H9 (cell line): ENCODE data around the gene USP40. TPM values are rescaled to one million over a fixed set of nuclear protein-coding genes. Genes with fewer than 3 reads are reported as not detected.

Experiments
- DNase-seq: peaks from one replicate; pipeline ENCODE4 v3.0.0-alpha.2; 2017
- H2AFZ ChIP-seq: one replicate; pipeline ENCODE4 v1.6.1; 2013; ENCODE audit warnings: mild to moderate bottlenecking, low read length, control low read depth, moderate library complexity
- H2AK5ac ChIP-seq: 2 replicates; pipeline ENCODE4 v1.6.1; 2013; ENCODE audit warnings: low read length, control low read depth, mixed read lengths; ENCODE audit not compliant: insufficient read length
- H2BK120ac ChIP-seq: one replicate; pipeline ENCODE4 v1.6.1; 2013; ENCODE audit warnings: low read depth, mild to moderate bottlenecking, low read length, control low read depth, inconsistent platforms; ENCODE audit not compliant: poor library complexity, severe bottlenecking
- H2BK12ac ChIP-seq: 2 replicates; pipeline ENCODE4 v1.6.1; 2013; ENCODE audit warnings: low read length, control low read depth, mixed read lengths, low read depth; ENCODE audit not compliant: insufficient read length
- H2BK15ac ChIP-seq: 2 replicates; pipeline ENCODE4 v1.6.1; 2013; ENCODE audit warnings: low read depth, low read length, control low read depth
- H2BK20ac ChIP-seq: one replicate; pipeline ENCODE4 v1.6.1; 2013; ENCODE audit warnings: low read depth, mild to moderate bottlenecking, low read length, control low read depth, inconsistent platforms; ENCODE audit not compliant: poor library complexity, severe bottlenecking
- H2BK5ac ChIP-seq: 2 replicates; pipeline ENCODE4 v1.6.1; 2013; ENCODE audit warnings: low read length, control low read depth, mixed read lengths; ENCODE audit not compliant: insufficient read length
- H3K14ac ChIP-seq: 2 replicates; pipeline ENCODE4 v1.6.1; 2013; ENCODE audit warnings: low read length, control low read depth; ENCODE audit not compliant: insufficient read depth
- H3K18ac ChIP-seq: 2 replicates; pipeline ENCODE4 v1.6.1; 2013; ENCODE audit warnings: low read depth, mild to moderate bottlenecking, mixed read lengths, low read length, control low read depth; ENCODE audit not compliant: insufficient read length
- H3K23ac ChIP-seq: 2 replicates; pipeline ENCODE4 v1.6.1; 2013; ENCODE audit warnings: low read length, control low read depth, mixed read lengths, low read depth; ENCODE audit not compliant: insufficient read length
- H3K23me2 ChIP-seq: 2 replicates; pipeline ENCODE4 v1.6.1; 2013; ENCODE audit warnings: low read depth, mild to moderate bottlenecking, mixed read lengths, low read length, control low read depth; ENCODE audit not compliant: insufficient read length, poor library complexity, severe bottlenecking
- H3K27ac ChIP-seq: 2 replicates; pipeline ENCODE4 v1.5.1; 2013; ENCODE audit warnings: low read length, control low read depth, mixed read lengths, low read depth; ENCODE audit not compliant: insufficient read length
- H3K27me3 ChIP-seq: 2 replicates; pipeline ENCODE4 v1.6.1; 2013; ENCODE audit warnings: low read length, control low read depth, inconsistent platforms; ENCODE audit not compliant: insufficient read depth
- H3K4ac ChIP-seq: 2 replicates; pipeline ENCODE4 v1.6.1; 2013; ENCODE audit warnings: low read depth, mild to moderate bottlenecking, control low read depth, inconsistent platforms, low read length, moderate library complexity
- H3K4me1 ChIP-seq: 2 replicates; pipeline ENCODE4 v1.6.1; 2013; ENCODE audit warnings: low read length, control low read depth, inconsistent platforms; ENCODE audit not compliant: insufficient read depth
- H3K4me2 ChIP-seq: 2 replicates; pipeline ENCODE4 v1.6.1; 2013; ENCODE audit warnings: low read length, control low read depth, mixed read lengths; ENCODE audit not compliant: insufficient read length, insufficient read depth
- H3K56ac ChIP-seq: 2 replicates; pipeline ENCODE4 v1.6.1; 2013; ENCODE audit warnings: low read depth, mild to moderate bottlenecking, mixed read lengths, low read length, control low read depth; ENCODE audit not compliant: insufficient read length
- H3K79me1 ChIP-seq: 2 replicates; pipeline ENCODE4 v1.6.1; 2013; ENCODE audit warnings: low read depth, mild to moderate bottlenecking, moderate library complexity, low read length, control low read depth, inconsistent platforms; ENCODE audit not compliant: insufficient read depth, poor library complexity, severe bottlenecking
- H3K79me2 ChIP-seq: 2 replicates; pipeline ENCODE4 v1.6.1; 2013; ENCODE audit warnings: low read length, control low read depth, inconsistent platforms; ENCODE audit not compliant: insufficient read depth
- H3K9ac ChIP-seq: 2 replicates; pipeline ENCODE4 v1.6.1; 2013; ENCODE audit warnings: low read length, control low read depth, mixed read lengths; ENCODE audit not compliant: insufficient read length; ENCODE audit errors: extremely low read depth
- H3K9me3 ChIP-seq: one replicate; pipeline ENCODE4 v1.6.1; 2013; ENCODE audit warnings: low read depth, low read length, inconsistent platforms; ENCODE audit not compliant: control insufficient read depth
- H3T11ph ChIP-seq: one replicate; pipeline ENCODE4 v1.6.1; 2013; ENCODE audit warnings: mild to moderate bottlenecking, low read length, control low read depth, inconsistent platforms
- H4K20me1 ChIP-seq: one replicate; pipeline ENCODE4 v1.6.1; 2013; ENCODE audit not compliant: control insufficient read depth, insufficient read length, insufficient read depth
- H4K5ac ChIP-seq: 2 replicates; pipeline ENCODE4 v1.6.1; 2013; ENCODE audit warnings: low read depth, mild to moderate bottlenecking, mixed read lengths, low read length, control low read depth; ENCODE audit not compliant: insufficient read length
- H4K8ac ChIP-seq: replicated peaks from 2 replicates; pipeline ENCODE4 v1.6.1; 2013; ENCODE audit warnings: low read length, control low read depth, mixed read lengths, low read depth; ENCODE audit not compliant: insufficient read length
- H4K91ac ChIP-seq: 2 replicates; pipeline ENCODE4 v1.6.1; 2013; ENCODE audit warnings: low read depth, mild to moderate bottlenecking, moderate library complexity, mixed read lengths, low read length, control low read depth; ENCODE audit not compliant: insufficient read length
- H3K27ac Mint-ChIP-seq, 3 experiments: 2 replicates in 2 of 3; 3 replicates in 1 of 3; pipeline ENCODE4 v1.8.0; 2020 to 2021; ENCODE audit warnings: mixed read lengths in 3 of 3, mild to moderate bottlenecking in 1 of 3, moderate library complexity in 1 of 3
- H3K27me3 Mint-ChIP-seq: 2 replicates; pipeline ENCODE4 v1.8.0; 2021; ENCODE audit warnings: low read depth, mild to moderate bottlenecking, moderate library complexity, mixed read lengths
- H3K36me3 Mint-ChIP-seq, 3 experiments: 2 replicates in 2 of 3; 3 replicates in 1 of 3; pipeline ENCODE4 v1.8.0; 2020 to 2021; ENCODE audit warnings: low read depth in 3 of 3, mixed read lengths in 3 of 3; ENCODE audit not compliant: insufficient read depth in 1 of 3
- H3K4me1 Mint-ChIP-seq, 2 experiments: 2 replicates each; pipeline ENCODE4 v1.8.0; 2020; ENCODE audit warnings: mixed read lengths in 2 of 2
- H3K4me3 Mint-ChIP-seq, 2 experiments: 2 replicates in 1 of 2; 3 replicates in 1 of 2; pipeline ENCODE4 v1.8.0; 2020 to 2021; ENCODE audit warnings: mild to moderate bottlenecking in 2 of 2, mixed read lengths in 2 of 2, moderate library complexity in 1 of 2
- H3K9me3 Mint-ChIP-seq, 2 experiments: 2 replicates in 1 of 2; 3 replicates in 1 of 2; pipeline ENCODE4 v1.8.0; 2020; ENCODE audit warnings: mild to moderate bottlenecking in 2 of 2, mixed read lengths in 2 of 2, moderate library complexity in 1 of 2
- WGBS: extraction: QIAGEN DNeasy Blood & Tissue Kit; methylation state at CpG from one replicate; pipeline ENCODE4 v1.1.7; 2013; ENCODE audit warnings: missing lambda C conversion rate, low lambda C conversion rate, mixed read lengths; ENCODE audit not compliant: insufficient read length; ENCODE audit errors: extremely low coverage; 5-methylcytosine and 5-hydroxymethylcytosine counted together
- total RNA-seq: library from RNA; stranded (reverse); gene quantifications from 2 replicates; pipeline ENCODE4 v1.2.1, GENCODE V29; 2021
- TF ChIP-seq, protein P1 (sequence below): fragments of 200-600 bp; sonication (generic); conservative IDR thresholded peaks from 3 replicates; pipeline ENCODE4 v1.8.0; 2021; ENCODE audit warnings: antibody characterized with exemption, mild to moderate bottlenecking

Gene USP40
- total RNA-seq, 1 experiment from 2014 or later, result 7.5 TPM

DNA sequence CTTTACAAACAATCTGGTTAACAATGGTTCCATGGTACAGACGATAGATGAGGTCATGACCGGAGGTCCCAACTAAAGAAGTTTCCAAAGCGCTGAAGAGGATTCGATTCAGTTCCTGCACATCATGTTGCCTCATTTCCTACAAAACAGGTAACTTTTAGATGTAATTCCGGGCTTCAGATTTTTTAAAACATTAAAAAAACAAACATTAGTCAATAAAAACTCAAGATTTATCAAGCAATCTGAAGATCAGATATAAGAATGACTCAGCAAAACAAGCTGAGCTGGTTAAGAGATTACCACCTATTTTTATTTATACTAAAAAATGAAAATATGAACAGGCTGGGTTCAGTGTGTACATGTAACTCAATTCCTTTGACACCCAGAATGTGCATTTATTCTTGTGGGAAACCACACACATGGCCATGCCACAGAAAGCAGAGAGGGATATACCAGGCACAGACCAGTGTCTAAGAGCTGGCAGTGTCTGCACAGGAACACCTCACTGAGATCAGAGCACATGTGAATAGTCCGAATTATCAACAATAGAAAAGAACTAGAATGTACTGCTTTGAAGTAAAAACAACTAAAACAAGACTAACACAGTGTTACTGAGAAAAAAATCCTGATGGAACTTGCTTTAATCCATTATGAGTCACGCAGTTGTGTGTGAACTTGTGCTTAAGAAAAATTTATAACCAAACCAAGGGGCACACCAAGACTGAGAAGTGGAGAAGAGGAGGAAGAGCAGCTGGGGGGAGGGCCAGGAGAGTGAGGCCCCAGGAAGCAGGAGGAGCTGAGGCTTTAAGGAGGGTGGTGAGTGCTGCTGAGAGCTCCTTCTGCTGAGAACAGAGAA is 9.5 kb downstream of the USP40 start:
- WGBS, result no CpG with 5 or more reads among the region's 7 CpGs
- H3K9ac ChIP-seq, result no peak overlapping the region

More for the DNA sequence above, 9.5 kb downstream of the USP40 start:
- H3K18ac ChIP-seq, result no peak overlapping the region
- no peak overlapping the region for H4K5ac ChIP-seq
- H3K4me2 ChIP-seq, result no peak overlapping the region
- no peak overlapping the region for H3K4ac ChIP-seq
- no peak overlapping the region for H2BK15ac ChIP-seq
- H3T11ph ChIP-seq, result no peak overlapping the region
- H3K79me1 ChIP-seq, result no peaks in the 10 kb centered on the region
- H3K36me3 Mint-ChIP-seq, result no peaks in the 10 kb centered on the region; a peak in 1 of 7 replicates
- no peaks in the 10 kb centered on the region for H4K20me1 ChIP-seq
- no peak overlapping the region for H4K91ac ChIP-seq
- no peaks in the 10 kb centered on the region for H3K27me3 ChIP-seq
- H3K27me3 Mint-ChIP-seq, result no peaks in the 10 kb centered on the region
- H2AFZ ChIP-seq, result no peak overlapping the region
- no peak overlapping the region for H3K14ac ChIP-seq
- H4K8ac ChIP-seq, result no peak overlapping the region
- H3K4me1 Mint-ChIP-seq, result peaks cover 11 to 14% of the 10 kb centered on the region in 2 experiments
- no peaks in the 10 kb centered on the region for H3K23me2 ChIP-seq
- no peak overlapping the region for H2AK5ac ChIP-seq
- no peaks in the 10 kb centered on the region for H3K9me3 ChIP-seq
- H3K27ac Mint-ChIP-seq, result peak overlapping the region in 1 of 3 experiments; percentile 12; a peak in 1 of 7 replicates
- no peak overlapping the region for H3K4me3 Mint-ChIP-seq
- no peak overlapping the region for H2BK5ac ChIP-seq
- no peak overlapping the region for H2BK120ac ChIP-seq
- no peaks in the 10 kb centered on the region for H3K4me1 ChIP-seq
- H2BK20ac ChIP-seq, result no peak overlapping the region
- no peak overlapping the region for H3K23ac ChIP-seq
- no peaks in the 10 kb centered on the region for H3K9me3 Mint-ChIP-seq
- TF ChIP-seq, protein P1, sequence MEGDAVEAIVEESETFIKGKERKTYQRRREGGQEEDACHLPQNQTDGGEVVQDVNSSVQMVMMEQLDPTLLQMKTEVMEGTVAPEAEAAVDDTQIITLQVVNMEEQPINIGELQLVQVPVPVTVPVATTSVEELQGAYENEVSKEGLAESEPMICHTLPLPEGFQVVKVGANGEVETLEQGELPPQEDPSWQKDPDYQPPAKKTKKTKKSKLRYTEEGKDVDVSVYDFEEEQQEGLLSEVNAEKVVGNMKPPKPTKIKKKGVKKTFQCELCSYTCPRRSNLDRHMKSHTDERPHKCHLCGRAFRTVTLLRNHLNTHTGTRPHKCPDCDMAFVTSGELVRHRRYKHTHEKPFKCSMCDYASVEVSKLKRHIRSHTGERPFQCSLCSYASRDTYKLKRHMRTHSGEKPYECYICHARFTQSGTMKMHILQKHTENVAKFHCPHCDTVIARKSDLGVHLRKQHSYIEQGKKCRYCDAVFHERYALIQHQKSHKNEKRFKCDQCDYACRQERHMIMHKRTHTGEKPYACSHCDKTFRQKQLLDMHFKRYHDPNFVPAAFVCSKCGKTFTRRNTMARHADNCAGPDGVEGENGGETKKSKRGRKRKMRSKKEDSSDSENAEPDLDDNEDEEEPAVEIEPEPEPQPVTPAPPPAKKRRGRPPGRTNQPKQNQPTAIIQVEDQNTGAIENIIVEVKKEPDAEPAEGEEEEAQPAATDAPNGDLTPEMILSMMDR, result no peak
- H3K79me2 ChIP-seq, result no peaks in the 10 kb centered on the region
- no peak for DNase-seq
- H3K27ac ChIP-seq, result no peak overlapping the region
- no peak overlapping the region for H3K56ac ChIP-seq
- no peak overlapping the region for H2BK12ac ChIP-seq
